SIG-M5 treated with dmso at 0.1 percent for 504 hours (cell line): ENCODE measurements around the gene PLXDC2.
A peak's percentile ranks its signal among the peaks of the same experiment; 100 is the strongest.
"Not testable (repeated sequence)": the region's sequence is repeated elsewhere in the genome, so short reads cannot be mapped to it uniquely, and the experiment has no call there.

ENCODE experiments used
- DNase-seq: peaks from one replicate; lab custom pipeline; 2025; ENCODE audit not compliant: unreplicated experiment; lab: John Stamatoyannopoulos, UW

PLXDC2 gene

DNA sequence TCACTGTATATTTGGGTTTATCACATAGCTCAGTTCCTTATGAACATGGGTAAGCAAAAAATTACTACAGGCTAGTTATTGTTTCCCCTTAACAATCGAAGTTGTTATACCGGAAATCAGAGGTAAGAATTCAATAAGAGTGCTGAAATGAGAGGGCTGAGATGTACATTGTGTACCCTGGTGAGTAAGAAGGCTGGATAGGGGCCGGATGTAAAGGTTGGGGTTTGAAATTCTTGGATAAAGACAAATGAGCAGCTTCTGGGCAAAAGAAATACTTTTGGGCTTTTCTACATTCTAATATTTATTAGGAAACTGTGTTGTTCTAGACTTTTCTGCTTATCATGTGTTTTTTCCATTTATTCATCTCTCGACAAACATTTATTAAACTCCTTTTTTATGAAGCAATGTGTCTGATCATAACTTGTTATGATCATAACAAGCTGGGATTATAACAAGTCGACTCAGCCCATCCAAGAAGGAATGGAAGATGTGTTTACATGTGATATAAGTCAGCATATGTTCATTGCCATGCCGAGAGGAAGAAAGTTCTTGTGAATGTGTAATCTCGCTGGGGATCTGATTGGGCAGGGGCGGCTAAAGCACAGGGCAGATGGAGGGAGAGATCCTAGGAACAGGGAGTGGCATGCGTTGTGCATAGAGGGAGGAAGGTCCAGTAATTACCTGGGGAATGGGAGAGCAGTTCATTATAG is 155.3 kb downstream of the PLXDC2 start:
- no peak for DNase-seq

DNA sequence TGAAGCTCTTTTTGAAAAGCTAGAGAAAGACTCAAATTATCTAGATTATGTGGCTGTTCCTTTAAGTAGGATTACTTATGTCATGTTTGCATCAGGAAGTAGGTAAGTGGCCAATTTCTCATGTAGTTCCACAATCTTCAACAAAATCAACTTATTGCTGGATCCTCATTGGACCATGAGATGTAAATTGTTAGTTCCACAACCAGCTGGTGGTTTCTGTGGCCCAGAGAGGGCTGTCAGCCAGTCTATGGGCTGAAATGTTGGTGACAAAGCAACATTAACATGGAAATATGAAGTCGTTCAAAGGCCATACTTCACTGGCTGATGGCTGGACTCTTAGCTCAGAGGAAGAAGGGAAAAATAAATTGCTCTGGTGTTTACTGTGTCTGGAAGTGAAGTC is 157.9 kb downstream of the PLXDC2 start:
- DNase-seq: no peak

DNA sequence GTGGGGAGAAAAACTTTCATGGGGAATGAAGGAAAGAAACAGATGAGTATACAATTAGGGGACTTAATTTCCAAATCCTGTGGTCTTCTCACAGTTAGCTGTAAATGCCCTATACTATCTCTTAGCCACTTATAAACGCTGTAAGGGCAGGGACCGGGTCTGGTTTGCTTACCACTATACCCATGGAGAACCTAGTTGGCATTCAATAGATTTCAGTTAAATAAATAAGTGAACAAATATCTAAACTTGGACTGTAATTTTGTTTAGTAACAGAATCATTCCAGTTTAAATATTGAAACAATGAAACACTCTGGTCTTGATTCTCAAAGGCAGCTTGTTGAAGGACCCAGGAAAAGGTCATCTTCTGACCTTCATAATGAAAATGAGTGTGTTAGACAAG is 158.3 kb downstream of the PLXDC2 start:
- DNase-seq: no peak

DNA sequence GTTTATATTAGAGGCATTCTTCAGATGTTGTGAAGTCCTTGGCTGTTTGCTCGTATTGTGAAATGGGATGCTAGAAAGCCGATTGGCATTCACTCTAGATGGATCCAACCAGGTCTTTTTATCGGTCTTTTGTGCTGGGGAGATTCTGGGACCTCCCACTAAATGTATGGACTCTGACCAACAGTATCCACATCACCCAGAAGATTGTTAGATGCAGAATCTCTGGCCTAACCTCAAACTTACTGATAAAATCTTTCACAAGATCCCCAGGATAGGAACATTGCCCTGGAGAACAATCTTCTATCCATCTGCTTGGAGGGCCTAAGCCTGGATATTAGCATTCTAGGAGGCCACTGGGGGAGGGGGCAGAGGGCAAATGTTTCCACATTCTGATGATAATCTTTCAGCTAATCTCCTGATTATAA is 160.9 kb downstream of the PLXDC2 start:
- no peak for DNase-seq

DNA sequence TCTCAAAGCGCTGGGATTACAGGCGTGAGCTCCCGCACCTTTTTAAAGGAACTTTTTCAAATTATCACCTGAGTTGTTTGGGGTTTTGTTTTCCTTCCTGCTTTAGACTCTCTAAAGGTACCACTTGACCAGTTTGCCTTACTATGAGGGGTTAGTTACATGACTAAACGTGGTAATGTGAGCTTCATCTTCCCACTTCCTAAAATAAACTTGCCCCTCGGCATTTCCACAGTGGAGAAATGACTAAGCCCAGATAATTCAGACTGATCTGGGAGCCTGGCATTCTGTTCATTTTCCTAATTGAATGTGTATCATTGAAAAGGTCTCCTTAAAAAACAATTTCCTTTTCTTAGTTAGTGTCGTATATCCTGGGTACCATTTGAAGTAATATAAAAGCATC is 163.4 kb downstream of the PLXDC2 start:
- no peak for DNase-seq

DNA sequence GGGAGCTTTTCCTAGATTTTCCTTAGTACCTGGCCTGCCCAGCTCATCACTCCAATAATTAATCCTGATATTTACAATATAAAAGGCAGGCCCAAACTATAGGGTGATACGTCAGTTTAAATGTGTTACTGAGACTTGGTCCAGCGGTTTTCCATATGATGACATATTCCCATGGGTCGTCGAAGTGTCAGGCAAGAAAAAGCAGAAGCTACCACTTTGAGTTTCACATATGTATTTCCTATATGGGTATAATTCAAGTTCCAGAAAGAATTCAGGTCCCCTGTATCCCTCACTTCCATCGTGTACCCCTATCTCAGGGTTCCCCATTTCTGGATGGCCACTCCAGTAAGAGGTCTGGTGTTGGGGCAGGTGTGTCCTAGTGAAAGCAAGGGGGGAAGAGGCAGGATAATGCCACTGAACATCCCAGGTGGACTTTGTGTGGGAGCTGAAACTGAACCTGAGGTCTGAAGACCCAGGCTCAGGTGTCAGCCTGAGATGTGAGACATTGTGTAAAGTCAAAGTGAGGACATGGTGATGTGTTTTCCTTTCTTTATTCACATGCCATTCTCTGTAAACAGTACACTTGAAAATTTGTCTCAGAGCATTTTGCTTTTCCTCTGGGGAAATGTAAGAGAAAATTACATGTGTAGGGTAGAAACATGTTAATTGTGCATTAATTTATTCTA is 167.8 kb downstream of the PLXDC2 start:
- no peak for DNase-seq

DNA sequence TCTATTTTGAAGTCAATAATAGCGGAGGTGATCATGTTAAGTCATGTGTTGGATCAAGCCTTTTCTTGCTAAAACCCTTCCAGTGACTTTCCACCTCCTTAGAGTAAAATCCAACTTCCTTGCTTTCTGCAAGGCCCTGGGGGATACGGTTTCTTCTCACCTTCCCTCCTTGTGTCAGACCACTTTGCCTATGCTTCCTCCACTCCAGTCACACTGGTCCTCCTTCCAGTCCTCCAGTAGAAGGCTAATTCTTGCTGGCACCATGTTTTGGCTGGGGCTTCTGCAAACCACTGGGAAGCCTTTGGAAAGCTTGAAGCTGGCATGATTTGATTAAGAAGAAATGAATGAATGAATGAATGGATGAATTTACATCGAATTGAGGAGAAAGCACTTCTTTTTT is 169.5 kb downstream of the PLXDC2 start:
- DNase-seq: no peak

DNA sequence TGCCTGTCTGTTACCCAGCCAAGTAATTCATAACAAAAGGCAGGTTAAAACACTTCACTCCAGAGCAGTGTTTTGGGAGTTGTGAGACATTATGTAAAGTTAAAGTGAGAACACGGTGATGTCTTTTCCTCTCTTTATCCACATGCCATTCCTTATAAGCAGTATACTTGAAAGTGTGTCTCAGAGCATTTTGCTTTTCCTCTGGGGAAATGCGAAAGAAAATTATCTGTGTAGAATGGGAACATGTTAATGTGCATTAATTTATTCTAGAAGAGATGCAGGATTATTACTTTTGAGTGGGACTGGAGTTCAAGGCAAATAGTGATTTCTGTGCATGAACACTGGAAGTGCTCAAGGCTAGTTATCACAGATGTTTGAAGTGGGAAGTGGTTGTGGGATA is 170.4 kb downstream of the PLXDC2 start:
- DNase-seq: no peak

DNA sequence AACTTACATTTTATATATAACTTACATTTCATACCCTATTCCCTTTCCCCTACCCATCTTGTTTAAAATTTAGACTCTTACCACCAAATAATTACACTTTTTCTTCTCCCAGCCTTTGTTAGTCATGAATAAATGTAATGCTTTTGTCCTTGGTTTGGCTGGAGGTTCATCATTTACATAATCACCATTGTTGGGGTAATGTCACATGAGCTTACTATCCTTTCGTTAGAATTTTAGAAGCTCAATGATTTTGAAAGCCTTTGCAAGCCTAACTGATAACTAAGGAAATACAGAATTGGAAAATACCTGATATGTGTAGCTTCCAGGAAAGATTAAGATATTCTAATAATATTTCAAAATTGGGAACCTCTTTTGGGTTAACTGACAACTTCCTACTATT is 171.7 kb downstream of the PLXDC2 start:
- no peak for DNase-seq

DNA sequence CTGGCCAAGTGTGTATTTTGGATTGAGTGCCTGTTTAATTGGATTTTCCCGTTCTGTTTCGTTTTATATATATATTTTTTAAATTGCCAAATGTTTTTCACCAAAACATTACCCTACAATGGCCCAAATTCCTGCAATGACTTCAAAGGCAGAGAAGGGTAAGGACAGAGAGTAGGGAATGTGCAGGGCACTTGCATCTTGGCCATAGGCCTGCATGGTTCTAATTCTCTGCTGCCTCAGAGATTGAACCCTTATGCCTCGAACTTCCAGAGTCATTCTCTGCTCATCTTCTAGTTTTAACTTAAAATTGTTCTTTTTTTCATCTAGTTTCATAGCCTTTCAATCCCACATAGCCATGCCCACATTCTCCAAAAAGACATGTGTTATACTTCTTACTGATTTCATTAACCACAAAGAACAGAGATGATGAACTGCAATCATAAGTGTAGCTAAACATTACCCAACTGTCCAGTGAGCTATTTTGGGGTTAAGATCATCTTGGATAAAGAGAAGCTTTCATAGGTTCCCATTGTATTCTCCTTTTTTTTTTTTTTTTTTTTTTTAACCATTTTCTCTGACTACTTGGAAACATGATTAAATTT is 177.6 kb downstream of the PLXDC2 start:
- DNase-seq: no peak

DNA sequence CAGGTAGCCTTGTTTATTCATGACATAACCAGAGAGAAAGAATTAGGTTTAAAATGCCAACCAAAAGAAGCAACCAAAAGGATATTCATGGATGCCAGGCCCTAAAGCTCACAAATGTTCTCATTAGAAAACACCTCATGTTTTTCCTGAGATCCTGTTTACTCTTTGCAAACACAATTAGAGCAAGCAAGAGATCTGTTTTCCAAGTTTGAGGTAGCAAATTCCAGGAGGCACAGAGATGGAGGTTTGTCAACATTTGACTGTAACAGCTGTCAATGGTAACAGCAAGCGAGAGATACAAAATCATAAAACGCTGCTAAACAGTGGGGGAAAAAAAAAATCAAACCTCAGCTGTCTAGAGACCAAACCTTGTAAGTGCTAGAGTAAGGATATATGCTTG is 182.2 kb downstream of the PLXDC2 start:
- DNase-seq: no peak

DNA sequence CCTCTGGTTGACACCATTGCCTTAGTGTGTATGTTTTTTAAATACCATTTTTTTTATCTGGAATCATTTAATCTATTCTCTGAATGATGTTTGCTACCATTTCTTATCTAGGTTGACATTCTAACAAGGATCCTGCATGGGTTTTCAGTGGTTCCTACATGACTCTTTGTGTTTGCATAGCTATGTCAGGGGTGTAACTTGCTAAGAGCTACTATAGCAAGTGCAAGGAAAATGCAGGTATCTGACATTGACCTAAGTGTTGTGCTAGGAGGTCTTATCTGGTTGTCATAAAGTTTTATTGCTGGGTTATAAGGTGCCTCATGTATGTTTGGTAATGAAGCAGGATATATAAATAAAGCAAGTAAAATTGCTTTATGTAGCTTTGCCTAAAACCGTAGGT is 183.2 kb downstream of the PLXDC2 start:
- no peak for DNase-seq

DNA sequence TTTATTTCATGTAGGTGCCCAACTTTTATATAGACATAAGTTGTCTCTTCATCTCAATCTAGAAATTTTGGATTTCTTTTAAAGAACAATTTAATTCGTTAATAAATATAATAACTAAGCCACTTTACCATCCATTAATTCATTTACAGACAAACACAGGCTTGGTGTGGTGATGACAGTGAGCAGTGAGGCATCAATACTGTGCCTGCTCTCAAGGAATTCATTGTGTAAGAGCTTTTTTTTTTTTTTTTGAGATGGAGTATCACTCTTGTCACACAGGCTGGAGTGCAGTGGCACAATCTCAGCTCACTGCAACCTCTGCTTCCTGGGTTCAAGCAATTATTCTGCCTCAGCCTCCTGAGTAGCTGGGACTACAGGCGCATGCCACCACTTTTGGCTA is 185.8 kb downstream of the PLXDC2 start:
- not testable (repeated sequence) for DNase-seq

DNA sequence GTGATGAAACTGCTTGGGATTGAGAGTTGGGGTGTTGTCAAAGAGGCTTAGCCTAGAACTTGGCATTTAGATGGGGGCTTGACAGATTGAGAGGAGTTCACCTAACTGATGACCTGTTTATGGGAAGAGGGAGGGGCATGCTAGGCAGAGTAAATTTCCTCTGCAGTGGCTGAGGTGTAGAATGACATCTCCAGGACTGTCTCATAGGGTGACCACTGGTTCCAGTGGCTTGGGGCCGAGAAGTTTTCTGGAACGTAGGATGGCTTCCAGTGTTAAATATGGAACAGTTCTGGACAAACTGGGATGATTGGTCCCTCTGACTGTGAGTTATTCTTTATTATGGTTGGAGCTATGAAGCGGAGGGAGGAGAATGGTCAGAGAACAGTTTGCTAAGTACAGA is 186.4 kb downstream of the PLXDC2 start:
- no peak for DNase-seq

DNA sequence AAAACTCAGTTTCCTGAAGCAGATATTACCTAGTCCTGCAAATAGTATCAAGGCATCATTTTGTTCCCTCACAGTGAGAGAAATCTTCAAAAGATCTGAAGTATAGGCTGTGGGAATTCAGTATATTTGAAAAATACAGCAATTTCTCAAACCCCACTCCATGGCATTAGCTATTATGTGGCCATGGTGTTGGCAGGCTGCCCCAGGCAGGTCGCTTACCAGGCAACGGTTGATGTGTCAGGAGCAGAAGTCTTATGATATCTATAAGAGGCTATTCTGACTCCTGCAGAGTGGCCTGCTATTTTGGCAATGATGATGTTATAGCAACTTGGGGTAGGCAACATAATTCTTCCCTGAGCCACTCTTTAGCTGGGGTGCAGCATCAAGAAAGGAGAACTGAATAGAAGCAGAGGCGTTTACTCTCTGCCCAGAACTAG is 187.9 kb downstream of the PLXDC2 start:
- peak; percentile 70 for DNase-seq

DNA sequence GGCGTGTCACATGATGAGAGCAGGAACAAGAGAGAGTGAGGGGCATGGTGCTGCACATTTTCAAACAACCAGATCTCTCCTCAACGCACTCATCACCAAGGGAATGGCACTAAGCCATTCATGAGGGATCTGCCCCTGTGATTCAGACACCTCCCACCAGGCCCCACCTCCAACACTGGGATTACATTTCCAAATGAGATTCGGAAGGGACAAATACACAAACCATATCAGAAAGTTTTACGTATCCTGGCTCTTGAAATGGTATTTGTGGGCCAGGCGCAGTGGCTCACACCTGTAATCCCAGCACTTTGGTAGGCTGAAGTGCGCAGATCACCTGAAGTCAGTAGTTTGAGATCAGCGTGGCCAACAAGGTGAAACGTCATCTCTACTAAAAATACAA is 189.4 kb downstream of the PLXDC2 start:
- no peak for DNase-seq

DNA sequence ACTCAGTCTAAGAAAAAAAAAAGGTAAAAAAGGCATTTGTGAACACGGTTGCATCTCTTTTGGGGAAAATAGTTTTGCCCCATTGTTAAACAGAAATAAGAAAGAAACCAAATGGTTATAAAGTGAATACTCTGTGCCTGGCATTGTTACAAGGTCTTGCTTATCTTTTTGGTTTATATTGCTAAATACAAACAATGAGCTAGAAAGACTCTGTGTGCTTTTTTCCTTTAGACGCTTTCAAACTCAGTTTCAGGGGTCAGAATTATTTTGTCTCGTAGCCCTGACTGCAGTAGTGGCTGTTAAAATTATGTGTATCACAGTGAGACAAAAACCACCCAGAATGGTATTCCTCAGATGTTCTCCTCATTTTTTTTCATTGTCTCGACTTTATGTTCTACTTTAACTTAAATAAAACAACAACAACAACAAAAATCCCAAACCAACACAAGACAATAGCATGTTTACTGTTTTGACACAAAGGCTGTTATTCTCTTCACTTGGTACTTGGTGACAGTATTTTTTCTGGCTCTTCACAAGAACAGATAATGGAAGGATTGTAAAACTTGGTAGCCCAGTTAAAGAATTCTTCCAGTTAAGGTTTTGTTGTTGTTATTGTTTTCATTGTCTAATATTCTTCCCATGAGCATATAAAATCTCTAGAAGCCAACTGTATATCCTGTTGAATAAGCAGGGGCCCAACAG is 190.1 kb downstream of the PLXDC2 start:
- DNase-seq: no peak

DNA sequence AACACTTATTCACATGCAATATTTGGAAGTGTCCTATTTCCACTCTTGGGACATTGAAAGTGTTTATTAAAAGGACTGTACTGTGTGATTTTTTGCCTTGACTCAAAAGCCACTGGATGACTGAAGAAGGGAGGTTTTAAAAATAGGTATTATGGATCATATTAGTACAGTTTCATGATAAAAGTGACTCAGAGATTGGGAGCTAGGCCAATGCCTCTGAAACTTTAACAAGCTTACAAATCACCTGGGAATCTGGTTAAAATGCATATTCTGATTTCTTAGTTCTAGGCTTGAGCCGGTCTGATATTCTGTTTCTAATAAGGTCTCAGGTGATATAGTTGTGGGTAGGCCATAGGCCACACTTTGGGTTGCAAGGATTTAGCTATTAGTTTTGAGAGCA is 191.2 kb downstream of the PLXDC2 start:
- no peak for DNase-seq

DNA sequence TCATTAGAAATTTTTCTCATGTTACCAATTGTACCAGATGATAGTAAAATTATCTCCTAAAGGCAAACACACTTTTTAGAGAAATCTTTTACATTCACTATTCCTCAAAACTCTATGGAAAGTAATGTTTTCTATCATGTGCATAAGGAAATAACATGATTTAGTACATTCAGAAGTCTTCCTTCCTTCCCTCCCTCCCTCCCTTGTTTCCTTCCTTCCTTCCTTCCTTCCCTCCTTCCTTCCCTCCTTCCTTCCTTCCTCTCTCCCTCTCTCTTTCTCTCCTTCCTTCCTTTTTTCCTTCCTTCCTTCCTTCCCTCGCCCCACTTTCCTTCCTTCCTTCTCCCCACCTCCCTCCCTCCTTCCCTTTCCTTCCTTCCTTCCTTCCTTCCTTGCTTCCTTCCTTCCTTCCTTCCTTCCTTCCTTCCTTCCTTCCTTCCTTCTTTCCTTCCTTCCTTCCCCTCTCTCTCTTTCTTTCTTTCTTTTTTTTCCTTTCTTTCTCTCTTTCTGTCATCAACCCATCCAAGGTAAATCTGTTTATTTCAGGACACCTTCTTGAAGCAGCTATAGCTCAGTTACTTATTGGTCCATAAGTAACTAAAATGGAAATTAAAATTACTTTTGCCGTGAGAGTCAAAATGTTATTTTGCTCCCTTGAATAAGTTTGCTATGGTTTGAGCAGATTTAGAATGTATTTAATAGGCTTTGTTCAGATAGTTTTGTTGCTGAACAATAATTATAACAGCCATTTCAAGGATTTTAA is 197.9 kb downstream of the PLXDC2 start:
- no peak for DNase-seq

DNA sequence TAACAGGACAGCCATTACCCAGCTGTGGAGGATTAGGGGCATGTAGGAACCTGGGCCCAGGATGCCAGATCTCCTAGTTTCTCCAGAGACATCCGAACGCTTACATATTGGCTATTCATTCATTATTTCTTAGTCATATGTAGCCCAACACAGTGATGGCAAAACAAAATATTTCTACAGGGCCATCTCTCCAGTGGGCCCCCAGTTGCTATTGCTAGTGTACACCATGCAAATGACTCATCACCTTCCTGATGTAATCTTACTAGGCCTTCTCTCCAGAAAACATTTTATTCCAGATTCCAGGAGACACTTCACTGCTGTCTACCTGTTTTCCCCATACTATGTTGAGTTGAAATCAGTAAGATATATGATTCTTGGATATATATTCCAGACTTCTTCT is 201.7 kb downstream of the PLXDC2 start:
- DNase-seq: no peak

DNA sequence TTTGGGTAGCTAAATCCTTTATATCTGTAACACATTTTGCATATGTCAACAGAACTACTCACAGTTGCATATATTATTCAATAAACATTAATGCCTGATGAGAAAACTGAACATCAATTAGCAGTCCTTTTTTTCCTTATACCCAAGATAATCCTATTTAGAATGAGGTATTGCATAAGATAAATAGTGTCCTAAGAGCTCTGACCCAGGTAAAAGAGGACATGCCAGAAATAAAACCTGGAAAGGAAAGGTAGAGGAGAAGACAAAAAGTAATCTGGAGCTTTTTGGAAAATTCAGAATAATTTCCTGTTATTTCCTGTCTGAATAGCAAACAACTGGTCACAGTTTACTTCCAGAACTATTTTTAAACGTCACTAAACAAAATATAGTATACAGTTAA is 204.4 kb downstream of the PLXDC2 start:
- no peak for DNase-seq
